ENCODE results near the gene KCTD7. TPM values are rescaled to one million over a fixed set of nuclear protein-coding genes. Genes with fewer than 3 reads are reported as not detected.

The KCTD7 gene
- total and polyA plus RNA-seq, 2 of the 4 experiments (the other 2 are of a cell fraction), result 6.1 to 12.8 TPM

DNA sequence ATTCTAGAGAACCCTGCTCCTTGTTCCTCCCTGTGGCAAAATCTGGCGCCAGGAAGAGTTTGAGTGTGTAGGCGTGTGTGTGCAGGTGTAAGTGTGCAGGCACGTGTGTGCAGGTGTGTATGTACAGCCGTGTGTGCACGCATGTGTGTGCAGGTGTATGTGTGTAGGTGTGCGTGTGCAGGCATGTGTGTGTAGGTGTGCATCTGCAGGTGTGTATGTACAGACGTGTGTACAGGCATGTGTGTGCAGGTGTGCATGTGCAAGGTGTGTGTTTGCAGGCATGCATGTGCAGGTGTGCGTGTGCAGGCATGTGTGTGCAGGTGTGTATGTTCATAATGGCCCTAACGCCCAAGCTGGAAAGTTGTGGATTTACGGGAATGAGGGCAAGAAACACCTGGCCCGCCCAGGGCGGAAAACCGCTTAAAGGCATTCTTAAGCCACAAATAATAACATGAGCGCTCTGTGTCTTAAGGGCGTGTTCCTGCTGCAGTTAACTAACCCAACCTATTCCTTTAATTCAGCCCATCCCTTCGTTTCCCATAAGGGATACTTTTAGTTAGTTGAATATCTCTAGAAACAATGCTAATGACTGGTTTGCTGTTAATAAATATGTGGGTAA, 34.1 kb downstream of the KCTD7 start:
- no peak for TF ChIP-seq MAZ (IDR thresholded peaks at IDR 0.05; ENCODE audit: borderline replicate concordance, low read depth, low read length)
- TF ChIP-seq NFE2L2 (IDR thresholded peaks at IDR 0.05; ENCODE audit: low read depth, low read length), result no peak
- no peak for TF ChIP-seq RCOR1 (IDR thresholded peaks at IDR 0.05; ENCODE audit: insufficient replicate concordance, low read length)
- TF ChIP-seq RFX5 (IDR thresholded peaks at IDR 0.05; ENCODE audit: low read depth, low read length), result no peak
- TF ChIP-seq BHLHE40 (IDR thresholded peaks at IDR 0.05; ENCODE audit: low read depth, low read length), result no peak
- no peak for TF ChIP-seq SMC3 (IDR thresholded peaks at IDR 0.05; ENCODE audit: low read depth, low read length)
- no peak for TF ChIP-seq MXI1 (IDR thresholded peaks at IDR 0.05; ENCODE audit: borderline replicate concordance, low read depth, low read length)

More for the DNA sequence above, 34.1 kb downstream of the KCTD7 start:
- WGBS, 2 experiments (ENCODE audit: extremely low coverage in 2 of 2, insufficient read length in 1 of 2), result 86% methylated on average over 8 of the region's 16 CpGs; no CpG with 5 or more reads in 1 of the 2 experiments
- POLR2A ChIA-PET (ENCODE audit: unreplicated experiment), result no interaction called here
- H4K5ac ChIP-seq (ENCODE audit: low read depth, low read length), result no peak overlapping the region
- H3K9me3 ChIP-seq (ENCODE audit: control insufficient read depth, insufficient read depth, low read length), result no peaks in the 10 kb centered on the region
- H3K27ac ChIP-seq (ENCODE audit: insufficient read depth, low read length), result no peak overlapping the region
- H4K91ac ChIP-seq (ENCODE audit: insufficient read depth, low read depth, low read length), result no peak overlapping the region
- no peak overlapping the region for H2BK15ac ChIP-seq (ENCODE audit: low read depth, low read length)
- H3K4me3 ChIP-seq (ENCODE audit: insufficient read depth, low read depth, low read length), result no peak overlapping the region
- no peak for DNase-seq
- no peak overlapping the region for H3K56ac ChIP-seq (ENCODE audit: extremely low read depth, insufficient read depth, low read length)
- no peak overlapping the region for H3K18ac ChIP-seq (ENCODE audit: low read depth, low read length)
- no peak overlapping the region for H4K8ac ChIP-seq (ENCODE audit: low read depth in 2 of 2, low read length in 2 of 2)
- ATAC-seq (ENCODE audit: low read depth), result no peak
- no peak overlapping the region for H2AK9ac ChIP-seq (replicated peaks; ENCODE audit: low read depth, low read length, poor library complexity)
- H3K9me1 ChIP-seq (ENCODE audit: insufficient read depth, low read length), result peaks cover 16% of the 10 kb centered on the region
- H3K9ac ChIP-seq (ENCODE audit: low read depth, low read length), result no peak overlapping the region
- CTCF ChIA-PET, result no interaction called here
- H3K27me3 ChIP-seq (ENCODE audit: control insufficient read depth, insufficient read depth, low read length), result no peaks in the 10 kb centered on the region
- no TSS peak for BruUV-seq (replicated peaks)
- H2AFZ ChIP-seq (replicated peaks; ENCODE audit: low read length, poor library complexity), result peak overlapping the region; percentile 78
- H3K23ac ChIP-seq (ENCODE audit: low read depth, low read length), result no peak overlapping the region
- H3K4me1 ChIP-seq (ENCODE audit: control insufficient read depth, insufficient read depth, low read length), result no peaks in the 10 kb centered on the region
- no peak overlapping the region for H2BK120ac ChIP-seq (ENCODE audit: low read depth, low read length)
- dilution Hi-C loops (cut with HindIII; ENCODE audit: low sequenced_read_pairs, unreplicated experiment) (no loop called here), intact Hi-C loops (cut with micrococcal nuclease) (no loop called here), in situ Hi-C loops (cut with MboI; ENCODE audit: low sequenced_read_pairs) (no loop called here)
- H2BK5ac ChIP-seq (ENCODE audit: low read depth, low read length, poor library complexity, severe bottlenecking), result no peak overlapping the region
- no peak overlapping the region for H2AK5ac ChIP-seq (ENCODE audit: low read depth, low read length)
- H3K36me3 ChIP-seq (ENCODE audit: control insufficient read depth, insufficient read depth, low read length), result peaks cover 15% of the 10 kb centered on the region
- H3K4ac ChIP-seq (ENCODE audit: low read depth, low read length), result no peak overlapping the region
- H3K14ac ChIP-seq (replicated peaks; ENCODE audit: low read depth, low read length), result no peak overlapping the region
- peaks cover 49% of the 10 kb centered on the region for H4K20me1 ChIP-seq (ENCODE audit: insufficient read depth, low read length)
- H3K4me2 ChIP-seq (ENCODE audit: low read depth, low read length), result no peak overlapping the region
- peaks cover 15 to 61% of the 10 kb centered on the region in 2 experiments for H3K79me1 ChIP-seq (ENCODE audit: low read depth in 1 of 2, low read length in 2 of 2)
- no peak overlapping the region for H2BK20ac ChIP-seq (ENCODE audit: low read depth, low read length)

Measured in IMR-90 (cell line).